ENCODE results near the gene NSDHL. TPM values are rescaled to one million over a fixed set of nuclear protein-coding genes. Genes with fewer than 3 reads are reported as not detected.

NSDHL gene
- polyA plus RNA-seq, 2 of the 4 experiments (the other 2 are of a cell fraction): 24.9 to 50.5 TPM

GRCh38 chrX:152881289-152881688 lies 50.4 kb downstream of the NSDHL start:
- DNase-seq (ENCODE audit: low read depth in 1 of 2, low spot score in 1 of 2) (no peak), ATAC-seq (no peak), FAIRE-seq (no peak)
- H3K4me2 ChIP-seq: no peak overlapping the region
- no peak overlapping the region for H3K4me3 ChIP-seq
- WGBS (ENCODE audit: missing lambda C conversion rate): 95% methylated on average over 2 of the region's 2 CpGs
- H3K27ac ChIP-seq: no peak overlapping the region
- TF ChIP-seq MAFK (IDR thresholded peaks at IDR 0.05; ENCODE audit: partially characterized antibody) (peak; percentile 74), GATA3 (IDR thresholded peaks at IDR 0.05; ENCODE audit: borderline replicate concordance) (no peak), SMC3 (IDR thresholded peaks at IDR 0.05) (no peak), HEYL (CRISPR knock-in tag; IDR thresholded peaks at IDR 0.05) (no peak)
- CTCF ChIA-PET: interaction anchor here (1.9 kb wide), 1 partner anchor 10 kb away, joined by 4 read pairs; no protein-coding TSS in a partner anchor
- POLR2A ChIA-PET: no interaction called here
- no peaks in the 10 kb centered on the region for H3K9me3 ChIP-seq
- H3K4me1 ChIP-seq: no peaks in the 10 kb centered on the region

GRCh38 chrX:152884171-152884570 lies 53.3 kb downstream of the NSDHL start:
- POLR2A ChIA-PET: no interaction called here

GRCh38 chrX:152886716-152887115 lies 55.9 kb downstream of the NSDHL start:
- Histone ChIP-seq H3K4me1 (no peaks in the 10 kb centered on the region), H3K9me3 (no peaks in the 10 kb centered on the region), H3K4me2 (no peak overlapping the region), H3K27ac (no peak overlapping the region), H3K4me3 (no peak overlapping the region)
- ChIA-PET POLR2A (no interaction called here), CTCF (no interaction called here)
- 58% methylated on average over 3 of the region's 3 CpGs for WGBS (ENCODE audit: missing lambda C conversion rate)
- no peak for FAIRE-seq
- DNase-seq (ENCODE audit: low read depth in 1 of 2, low spot score in 1 of 2): no peak
- no peak for ATAC-seq
- no peak for TF ChIP-seq FOSB (CRISPR knock-in tag; IDR thresholded peaks at IDR 0.05)
- no peak for TF ChIP-seq HMGXB4 (CRISPR knock-in tag; IDR thresholded peaks at IDR 0.05; ENCODE audit: borderline replicate concordance)
- TF ChIP-seq RFX5 (IDR thresholded peaks at IDR 0.05): no peak
- no peak for TF ChIP-seq HDAC2 (IDR thresholded peaks at IDR 0.05)
- no peak for TF ChIP-seq KDM1A (IDR thresholded peaks at IDR 0.05; ENCODE audit: low read depth)
- TF ChIP-seq BHLHE40 (IDR thresholded peaks at IDR 0.05; ENCODE audit: low read depth, low read length): no peak
- no peak for TF ChIP-seq ESRRA (IDR thresholded peaks at IDR 0.05; ENCODE audit: borderline replicate concordance, low read length)
- TF ChIP-seq PBX3 (IDR thresholded peaks at IDR 0.05): no peak
- no peak for TF ChIP-seq CTCF (IDR thresholded peaks at IDR 0.05)
- TF ChIP-seq ZC3H11A (IDR thresholded peaks at IDR 0.05): no peak
- no peak for TF ChIP-seq HES2 (IDR thresholded peaks at IDR 0.05)
- TF ChIP-seq ZFP36 (IDR thresholded peaks at IDR 0.05; ENCODE audit: borderline replicate concordance, partially characterized antibody): no peak
- TF ChIP-seq CHD4 (IDR thresholded peaks at IDR 0.05; ENCODE audit: borderline replicate concordance): no peak
- no peak for TF ChIP-seq ATOH8 (CRISPR knock-in tag; IDR thresholded peaks at IDR 0.05; ENCODE audit: low read depth)
- no peak for TF ChIP-seq MAFK (IDR thresholded peaks at IDR 0.05; ENCODE audit: partially characterized antibody)
- no peak for TF ChIP-seq JUNB (IDR thresholded peaks at IDR 0.05)
- no peak for TF ChIP-seq SMC3 (IDR thresholded peaks at IDR 0.05)
- TF ChIP-seq SREBF2 (IDR thresholded peaks at IDR 0.05): no peak

More at GRCh38 chrX:152884171-152884570, 53.3 kb downstream of the NSDHL start:
- no peaks in the 10 kb centered on the region for H3K9me3 ChIP-seq
- no peak for FAIRE-seq
- H3K4me3 ChIP-seq: no peak overlapping the region
- no peaks in the 10 kb centered on the region for H3K4me1 ChIP-seq
- 39% methylated on average over 6 of the region's 6 CpGs for WGBS (ENCODE audit: missing lambda C conversion rate)
- CTCF ChIA-PET: interaction anchor here (0.9 kb wide), 1 partner anchor 586 kb away, joined by 3 read pairs; the partner anchor contains the start of gene HAUS7
- no peak overlapping the region for H3K4me2 ChIP-seq
- no peak overlapping the region for H3K27ac ChIP-seq
- no peak for DNase-seq (ENCODE audit: low read depth in 1 of 2, low spot score in 1 of 2)
- ATAC-seq: peak in 1 of 2 experiments; percentile 71; a peak in 3 of 6 replicates
- TF ChIP-seq JUN (IDR thresholded peaks at IDR 0.05) (no peak), BCL3 (IDR thresholded peaks at IDR 0.05) (no peak), HOXB5 (CRISPR knock-in tag; IDR thresholded peaks at IDR 0.05) (no peak), CHD4 (IDR thresholded peaks at IDR 0.05; ENCODE audit: borderline replicate concordance) (no peak)
